Astrocyte of the hippocampus (primary cell): ENCODE data around the gene MTCP1.

Experiments used
- DNase-seq: peaks from one replicate; pipeline ENCODE4 v3.0.0; 2011; ENCODE audit warnings: low read depth, low spot score

The MTCP1 gene

DNA sequence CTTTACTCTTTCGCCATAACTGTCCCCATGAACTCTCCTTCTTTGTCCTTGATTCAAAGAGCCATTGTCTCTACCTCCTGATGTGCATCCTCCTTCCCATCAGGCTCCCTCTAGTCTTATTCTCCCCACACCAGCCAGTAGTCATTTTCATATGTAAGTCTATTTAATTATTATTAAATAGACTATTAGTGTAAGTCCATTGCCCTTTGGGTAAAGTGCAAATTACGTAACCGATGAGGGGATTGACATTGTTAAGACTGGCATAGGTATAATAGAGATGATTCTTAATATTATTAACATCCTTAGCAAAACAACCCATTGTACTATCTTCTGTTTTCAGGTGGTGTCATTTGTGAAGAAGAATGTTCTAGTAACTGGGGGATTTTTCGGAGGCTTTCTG lies 16.7 kb downstream of the MTCP1 start:
- no peak for DNase-seq

- DNase-seq: no peak
Observed at GRCh38 chrX:155053656-155054055, 17.3 kb downstream of the MTCP1 start.

DNA sequence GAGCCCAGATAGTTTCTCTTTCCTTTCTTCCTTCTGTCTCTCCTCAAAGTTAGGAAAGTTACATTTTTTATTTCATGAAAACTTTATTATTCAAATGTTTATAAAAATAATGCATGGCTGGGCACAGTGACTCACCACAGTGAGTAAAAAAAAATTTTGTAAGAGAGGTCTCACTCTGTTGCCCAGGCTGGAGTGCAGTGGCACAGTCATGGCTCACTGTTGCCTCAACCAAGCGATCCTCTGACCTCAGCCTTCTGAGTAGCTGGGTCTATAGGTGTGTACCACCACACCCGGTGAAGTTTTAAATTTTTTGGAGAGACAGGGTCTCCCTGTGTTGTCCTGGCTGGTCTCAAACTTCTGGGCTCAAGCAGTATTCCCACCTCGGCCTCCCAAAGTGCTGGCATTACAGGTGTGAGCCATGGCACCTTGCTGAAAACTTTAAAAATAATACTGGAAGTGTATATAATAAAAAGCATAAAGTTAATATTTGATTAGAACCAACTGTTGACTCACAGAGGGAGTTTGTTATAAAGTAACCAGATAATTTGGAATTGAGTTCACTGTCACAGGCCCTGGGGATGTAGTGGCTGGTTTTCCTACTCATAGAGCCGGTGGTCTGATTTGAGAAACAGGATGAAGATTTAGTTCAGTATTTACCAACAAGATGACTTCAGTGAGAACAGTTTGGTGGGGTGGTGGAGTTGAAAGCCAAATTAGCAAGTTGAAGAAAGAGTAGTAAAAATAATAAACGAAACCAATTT lies 18.0 kb downstream of the MTCP1 start:
- no peak for DNase-seq

DNA sequence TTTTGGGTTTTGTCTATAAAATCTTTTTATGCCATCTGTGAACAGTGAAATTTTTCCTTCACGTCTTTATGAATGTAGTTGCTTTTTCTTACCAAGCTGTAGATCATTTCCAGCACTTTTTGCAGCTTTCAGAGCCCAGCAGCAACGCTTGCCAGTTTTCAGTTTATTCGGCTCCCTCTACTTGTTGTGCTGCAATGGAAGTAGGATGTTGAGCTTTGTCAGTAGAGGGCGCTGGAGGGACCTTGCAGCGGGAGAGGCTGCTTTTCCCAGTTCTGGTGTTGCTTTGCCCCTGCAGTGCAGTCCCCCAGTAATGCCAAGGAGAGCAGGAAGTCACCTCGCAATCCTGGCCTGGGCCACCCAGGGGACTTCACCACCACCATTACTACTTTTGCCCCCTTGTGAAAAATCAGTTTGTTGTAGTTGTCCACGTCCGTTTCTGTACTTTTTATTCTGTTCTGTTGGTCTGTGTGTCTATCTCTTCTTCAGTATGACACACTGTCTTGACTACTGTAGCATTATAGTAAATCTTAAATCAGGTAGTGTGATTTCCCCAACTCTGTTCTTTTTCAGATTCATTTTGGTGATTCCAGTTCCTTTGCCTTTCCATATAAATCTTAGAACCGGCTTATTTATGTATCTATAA lies 21.8 kb downstream of the MTCP1 start:
- peak; percentile 50 for DNase-seq

GRCh38 chrX:155046811-155047528 lies 24.0 kb downstream of the MTCP1 start:
- DNase-seq: no peak

GRCh38 chrX:155046129-155046810 lies 24.7 kb downstream of the MTCP1 start:
- no peak for DNase-seq

DNA sequence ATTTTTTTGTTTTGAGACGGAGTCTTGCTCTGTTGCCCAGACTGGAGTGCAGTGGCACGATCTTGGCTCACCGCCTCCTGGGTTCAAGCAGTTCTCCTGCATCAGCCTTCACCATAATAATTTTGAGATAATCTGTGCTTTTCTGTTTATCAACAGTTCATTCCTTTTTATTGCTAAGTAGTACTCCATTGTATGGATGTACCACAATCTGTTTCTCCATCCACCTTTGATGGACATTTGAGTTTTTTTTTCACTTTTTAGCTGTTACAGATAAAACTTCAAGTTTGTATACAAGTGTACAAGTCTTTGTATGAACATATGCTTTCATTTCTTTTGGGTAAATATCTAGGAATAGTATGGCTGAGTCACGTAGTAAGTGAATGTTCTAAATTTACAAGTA lies 35.2 kb downstream of the MTCP1 start:
- no peak for DNase-seq

- no peak for DNase-seq
Observed at GRCh38 chrX:155031657-155032056, 39.3 kb downstream of the MTCP1 start.

- peak; percentile 50 for DNase-seq
Observed at GRCh38 chrX:155028877-155029291, 42.1 kb downstream of the MTCP1 start.

DNA sequence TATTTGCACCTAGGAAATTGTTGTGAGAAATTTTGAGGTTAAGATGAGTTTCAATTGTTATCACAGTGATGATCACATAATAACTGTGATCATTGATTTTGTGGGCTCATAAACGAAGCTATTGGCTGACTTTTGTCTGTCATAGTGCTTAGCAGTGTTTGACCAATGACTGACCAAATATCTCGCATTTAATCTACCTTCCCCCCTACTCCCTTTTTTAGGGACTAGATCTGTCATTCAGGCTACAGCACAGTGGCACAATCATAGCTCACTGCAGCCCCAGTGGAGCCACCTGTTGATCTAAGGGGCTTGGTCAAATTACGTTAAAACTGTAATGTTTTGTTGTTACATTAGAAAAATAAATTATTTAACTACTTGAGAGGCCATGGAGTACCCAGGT lies 42.8 kb downstream of the MTCP1 start:
- peak; percentile 1 for DNase-seq

- DNase-seq: peak; percentile 63
Observed at GRCh38 chrX:155027509-155028066, 43.3 kb downstream of the MTCP1 start.

DNA sequence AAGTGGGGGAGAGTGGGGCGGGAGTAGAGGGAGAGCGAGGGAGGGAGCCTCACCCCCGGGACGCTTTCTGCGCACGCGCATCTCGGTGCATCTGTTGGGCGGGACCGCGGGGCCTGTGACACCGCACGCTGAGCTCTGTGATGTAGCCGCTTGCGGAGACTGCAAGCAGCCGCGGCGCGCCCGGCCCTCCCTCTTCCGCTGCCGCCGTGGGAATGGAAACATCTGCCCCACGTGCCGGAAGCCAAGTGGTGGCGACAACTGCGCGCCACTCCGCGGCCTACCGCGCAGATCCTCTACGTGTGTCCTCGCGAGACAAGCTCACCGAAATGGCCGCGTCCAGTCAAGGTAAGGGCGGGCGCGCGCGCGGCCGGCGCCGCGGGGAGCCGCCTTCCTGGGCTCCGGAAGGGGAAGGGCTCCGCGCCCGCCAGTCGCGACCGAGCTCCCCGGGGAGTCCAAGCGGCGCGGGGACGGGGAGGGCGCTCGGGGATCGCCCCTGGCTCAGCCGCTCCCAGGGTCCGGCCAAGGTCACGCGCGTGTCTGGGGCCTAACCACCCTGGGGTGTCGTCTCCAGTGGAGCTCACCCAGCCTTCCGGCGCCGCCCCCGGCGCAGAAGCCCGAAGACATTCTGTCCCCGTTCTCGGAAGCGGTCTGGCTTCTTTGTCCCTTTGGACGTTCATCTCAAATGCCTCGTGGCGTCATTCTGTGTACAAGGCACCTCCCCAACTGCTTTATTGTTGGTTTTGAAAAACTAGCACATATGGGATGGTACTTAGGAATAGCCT lies 44.0 kb downstream of the MTCP1 start, which contains the start of gene FUNDC2:
FUNDC2 (plus strand) TSS at position 118 of the 782 bp plus-strand sequence; CDS start at position 213, 95 bp downstream.
- DNase-seq: peak; percentile 95

GRCh38 chrX:155026420-155026726 lies 44.6 kb downstream of the MTCP1 start:
- no peak for DNase-seq

DNA sequence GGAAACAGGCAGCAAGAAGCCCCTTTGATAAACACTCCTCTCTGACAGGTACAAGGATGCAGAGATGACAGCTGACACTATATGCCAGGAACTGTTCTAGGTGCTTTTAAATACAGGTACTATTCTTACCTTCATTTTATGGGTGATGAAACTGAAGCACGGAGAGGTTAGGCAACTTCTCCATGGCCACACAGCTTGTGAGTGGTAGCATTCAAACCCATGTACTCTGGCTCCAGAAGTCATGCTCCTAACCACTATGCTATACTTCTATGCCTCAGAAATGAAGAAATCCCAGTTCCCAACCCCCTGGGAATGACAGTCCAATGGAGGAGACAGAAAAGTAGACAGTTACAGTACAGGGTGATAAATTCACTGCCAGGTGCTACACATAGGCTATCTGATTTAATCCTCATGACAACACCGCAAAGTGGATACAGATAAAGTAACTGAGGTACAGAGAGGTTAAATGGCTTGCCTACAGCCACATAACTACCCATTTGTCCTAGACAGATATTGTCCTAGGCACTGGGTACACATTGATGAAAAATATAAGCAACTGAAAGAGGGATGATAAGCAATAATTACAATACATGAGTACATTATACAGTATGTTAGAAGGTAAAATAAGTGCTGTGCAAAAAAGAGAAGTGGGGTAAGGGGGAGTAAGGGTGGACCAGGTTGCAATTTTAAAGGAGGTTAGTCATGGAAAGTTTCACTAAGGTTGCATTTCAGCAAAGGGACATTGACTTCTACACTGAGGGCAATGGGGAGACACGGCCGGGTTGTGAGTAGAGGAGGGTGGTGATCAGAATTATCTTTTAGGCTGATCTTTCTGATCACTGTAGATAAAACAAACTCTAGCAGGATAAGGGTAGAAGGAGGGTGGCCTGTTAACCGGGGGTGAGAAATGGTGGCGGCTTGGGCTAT lies 46.8 kb downstream of the MTCP1 start:
- DNase-seq: no peak

DNA sequence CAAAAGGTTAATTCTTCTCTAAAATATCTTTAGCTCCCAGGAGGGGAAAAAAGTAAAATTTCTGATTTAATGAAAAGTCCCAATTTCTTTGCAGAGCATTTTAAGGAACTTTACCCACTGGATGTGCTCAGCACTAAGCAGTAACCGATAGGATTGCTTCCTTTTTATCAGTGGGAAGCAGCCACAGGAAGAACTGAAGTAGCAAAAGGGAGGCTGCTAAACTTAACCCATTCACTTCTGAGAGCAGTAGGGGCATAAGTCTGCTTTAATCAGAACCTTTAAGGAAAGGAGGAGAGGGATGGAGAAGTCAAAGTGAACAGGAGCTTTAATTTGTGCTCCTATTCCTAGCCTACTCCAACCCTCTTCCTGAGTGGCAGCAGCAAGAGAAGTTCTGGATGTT lies 48.4 kb downstream of the MTCP1 start, which contains the start of gene F8:
F8 (minus strand) TSS at position 139 of the 400 bp plus-strand sequence. CDS start 171 bp downstream, outside the sequence.
- no peak for DNase-seq

- DNase-seq: no peak
Observed at GRCh38 chrX:155020591-155020990, 50.3 kb downstream of the MTCP1 start.
